Panc1 (cell line): Measurements from ENCODE around the gene DDX31.

Source experiments
- CTCF ChIP-seq: fragments of 450-650 bp; IDR thresholded peaks from 2 replicates; pipeline ENCODE4 v1.5.1; 2017; ENCODE audit warnings: mild to moderate bottlenecking
- POLR2AphosphoS5 ChIP-seq: IDR thresholded peaks from 2 replicates; pipeline ENCODE4 v1.6.1; 2012; ENCODE audit warnings: mild to moderate bottlenecking, low read depth, low read length, moderate library complexity
- REST ChIP-seq, 2 experiments: IDR thresholded peaks; 2 replicates each; pipeline ENCODE4 v1.6.1; 2011 to 2012; ENCODE audit warnings: low read depth in 2 of 2, control low read depth in 1 of 2, low read length in 1 of 2, mild to moderate bottlenecking in 1 of 2, moderate library complexity in 1 of 2; ENCODE audit not compliant: insufficient read depth in 1 of 2
- SIN3A ChIP-seq: IDR thresholded peaks from 2 replicates; pipeline ENCODE4 v1.6.1; 2012; ENCODE audit warnings: low read depth, mild to moderate bottlenecking, low read length, moderate library complexity, borderline replicate concordance; ENCODE audit not compliant: insufficient read depth
- TCF7L2 ChIP-seq: IDR thresholded peaks from 2 replicates; pipeline ENCODE4 v1.6.1; 2011; ENCODE audit warnings: mild to moderate bottlenecking, low read depth, low read length, inconsistent platforms

GRCh38 chr9:132645306-132645705, 24.5 kb downstream of the DDX31 start:
- TF ChIP-seq CTCF: no peak
- no peak for TF ChIP-seq POLR2AphosphoS5
- no peak for TF ChIP-seq REST (IDR thresholded peaks at IDR 0.05; ENCODE audit: insufficient read depth in 1 of 2, low read depth in 2 of 2, low read length in 1 of 2)
- no peak for TF ChIP-seq SIN3A
- no peak for TF ChIP-seq TCF7L2
